Hindlimb muscle (tissue), 1 donor: ENCODE results near the gene RECQL5. TPM values are rescaled to one million over a fixed set of nuclear protein-coding genes. Genes with fewer than 3 reads are reported as not detected.
"Not testable (repeated sequence)": the region's sequence is repeated elsewhere in the genome, so short reads cannot be mapped to it uniquely, and the experiment has no call there.

Experiments used
- DNase-seq: peaks from one replicate; pipeline ENCODE4 v3.0.0-alpha.2; 2013
- polyA plus RNA-seq: library from polyadenylated mRNA; unstranded; fragments of 120-200 nt; gene quantifications from one replicate; pipeline ENCODE4 v1.2.1, GENCODE V29; 2013; ENCODE audit not compliant: insufficient read length

RECQL5 gene
- polyA plus RNA-seq, 1 donor, result 19.4 TPM

- no peak for DNase-seq
These were observed 75.9 kb downstream of the RECQL5 start for GRCh38 chr17:75590849-75591721.

GRCh38 chr17:75590314-75590761, 76.6 kb downstream of the RECQL5 start:
- DNase-seq, result no peak

GRCh38 chr17:75589919-75590303, 77.0 kb downstream of the RECQL5 start:
- DNase-seq, result no peak

GRCh38 chr17:75589012-75589918, 77.7 kb downstream of the RECQL5 start:
- DNase-seq, result peak; percentile 92

- DNase-seq, result peak; percentile 52
These were observed 78.3 kb downstream of the RECQL5 start for GRCh38 chr17:75588596-75589011.

- peak; percentile 63 for DNase-seq
These were observed 79.0 kb downstream of the RECQL5 start, which contains the start of gene MYO15B for GRCh38 chr17:75587675-75588595. Gene MYO15B, plus strand, starts transcription at chr17:75587800. Its CDS starts 258 bp downstream, at chr17:75588058.

- no peak for DNase-seq
These were observed 82.1 kb downstream of the RECQL5 start for GRCh38 chr17:75584849-75585175.

- DNase-seq, result not testable (repeated sequence)
These were observed 83.8 kb downstream of the RECQL5 start for GRCh38 chr17:75583197-75583596.

- DNase-seq, result not testable (repeated sequence)
These were observed 85.7 kb downstream of the RECQL5 start for GRCh38 chr17:75581121-75581725.

Other genes with a start within 250 kb of the RECQL5 start
- gene TMEM94, start 210.5 kb downstream of the RECQL5 start, polyA plus RNA-seq, result 80.0 TPM
- 32.0 TPM for gene CASKIN2, start 151.6 kb downstream of the RECQL5 start, polyA plus RNA-seq
- 27.0 TPM for gene TSEN54, start 150.6 kb downstream of the RECQL5 start, polyA plus RNA-seq
- gene LLGL2, start 141.5 kb downstream of the RECQL5 start, polyA plus RNA-seq, result 13.5 TPM
- gene MYO15B, start 79.4 kb downstream of the RECQL5 start, polyA plus RNA-seq, result 145 TPM
- 6.9 TPM for gene SMIM5, start 33.7 kb downstream of the RECQL5 start, polyA plus RNA-seq
- 83.7 TPM for gene SAP30BP, start 184 bp upstream of the RECQL5 start, polyA plus RNA-seq
- gene ITGB4, start 54.3 kb upstream of the RECQL5 start, polyA plus RNA-seq, result 7.6 TPM
- gene GALK1, start 98.0 kb upstream of the RECQL5 start, polyA plus RNA-seq, result 32.2 TPM
- 30.9 TPM for gene UNK, start 117.7 kb upstream of the RECQL5 start, polyA plus RNA-seq
- 6.2 TPM for gene UNC13D, start 177.2 kb upstream of the RECQL5 start, polyA plus RNA-seq
- 64.3 TPM for gene WBP2, start 188.2 kb upstream of the RECQL5 start, polyA plus RNA-seq
- gene TRIM47, start 211.4 kb upstream of the RECQL5 start, polyA plus RNA-seq, result 26.3 TPM
- gene TRIM65, start 229.8 kb upstream of the RECQL5 start, polyA plus RNA-seq, result 18.5 TPM
- 68.7 TPM for gene MRPL38, start 237.7 kb upstream of the RECQL5 start, polyA plus RNA-seq